Keratinocyte (primary cell): ENCODE measurements around the gene TSPEAR. TPM values are rescaled to one million over a fixed set of nuclear protein-coding genes. Genes with fewer than 3 reads are reported as not detected.

Source experiments
- DNase-seq: peaks from one replicate; pipeline ENCODE4 v3.0.0-alpha.2; 2011; ENCODE audit warnings: low read depth, missing footprints, low spot score
- FAIRE-seq: peaks from 2 replicates; lab custom pipeline; 2011; peaks lifted over from hg19 to GRCh38; lab: Jason Lieb, UNC
- H2AFZ ChIP-seq: 2 replicates; pipeline ENCODE4 v1.6.0; 2012; ENCODE audit warnings: low read length, control low read depth, inconsistent platforms; ENCODE audit not compliant: control insufficient read depth
- H3K27ac ChIP-seq: 2 replicates; pipeline ENCODE4 v1.5.1; 2011; ENCODE audit warnings: low read length; ENCODE audit not compliant: control insufficient read depth, insufficient read depth
- H3K27me3 ChIP-seq: 3 replicates; pipeline ENCODE4 v1.6.0; 2011; ENCODE audit warnings: low read length; ENCODE audit not compliant: control insufficient read depth, insufficient read depth; ENCODE audit errors: extremely low read depth
- H3K36me3 ChIP-seq, 2 experiments: 2 replicates in 1 of 2; 3 replicates in 1 of 2; pipeline ENCODE4 v1.5.1; 2011; ENCODE audit warnings: low read length in 2 of 2, mild to moderate bottlenecking in 1 of 2; ENCODE audit not compliant: control insufficient read depth in 2 of 2, insufficient read depth in 2 of 2; ENCODE audit errors: extremely low read depth in 1 of 2
- H3K4me1 ChIP-seq: 3 replicates; pipeline ENCODE4 v1.5.1; 2011; ENCODE audit warnings: low read length; ENCODE audit not compliant: control insufficient read depth, insufficient read depth; ENCODE audit errors: extremely low read depth
- H3K4me2 ChIP-seq: 3 replicates; pipeline ENCODE4 v1.6.0; 2011; ENCODE audit warnings: low read depth, low read length; ENCODE audit not compliant: control insufficient read depth, insufficient read depth; ENCODE audit errors: extremely low read depth
- H3K4me3 ChIP-seq, 3 experiments: fragments of 200-600 bp in 1 of 3; sonication (generic) in 1 of 3; 2 replicates in 2 of 3; 3 replicates in 1 of 3; pipeline ENCODE4 v1.5.1; 2011 to 2016; ENCODE audit warnings: low read length in 3 of 3, mild to moderate bottlenecking in 3 of 3, control low read depth in 2 of 3, inconsistent platforms in 1 of 3, low read depth in 1 of 3, mixed read lengths in 1 of 3, mixed run types in 1 of 3, moderate library complexity in 1 of 3; ENCODE audit not compliant: control insufficient read depth in 2 of 3, insufficient read depth in 2 of 3; ENCODE audit errors: extremely low read depth in 1 of 3
- H3K79me2 ChIP-seq: 2 replicates; pipeline ENCODE4 v1.6.0; 2012; ENCODE audit warnings: low read length; ENCODE audit not compliant: control insufficient read depth, insufficient read depth
- H3K9ac ChIP-seq: 3 replicates; pipeline ENCODE4 v1.6.0; 2011; ENCODE audit warnings: low read length; ENCODE audit not compliant: control insufficient read depth, insufficient read depth; ENCODE audit errors: extremely low read depth
- H3K9me1 ChIP-seq: 3 replicates; pipeline ENCODE4 v1.6.0; 2011; ENCODE audit warnings: low read length; ENCODE audit not compliant: control insufficient read depth, insufficient read depth; ENCODE audit errors: extremely low read depth
- H3K9me3 ChIP-seq: 2 replicates; pipeline ENCODE4 v1.5.1; 2012; ENCODE audit warnings: low read depth, low read length; ENCODE audit not compliant: control insufficient read depth
- H4K20me1 ChIP-seq: 3 replicates; pipeline ENCODE4 v1.6.0; 2011; ENCODE audit warnings: low read length; ENCODE audit not compliant: control insufficient read depth, insufficient read depth; ENCODE audit errors: extremely low read depth
- CTCF ChIP-seq, 3 experiments: IDR thresholded peaks in 1 of 3; conservative IDR thresholded peaks in 1 of 3; optimal IDR thresholded peaks in 1 of 3; 2 replicates in 2 of 3; 3 replicates in 1 of 3; pipeline versions ENCODE3 to v1.5.1; 2011; ENCODE audit warnings: low read length in 3 of 3, mild to moderate bottlenecking in 3 of 3, moderate library complexity in 2 of 3, control low read depth in 1 of 3, inconsistent platforms in 1 of 3; ENCODE audit not compliant: insufficient read depth in 2 of 3; ENCODE audit errors: extremely low read depth in 1 of 3
- EZH2 ChIP-seq: IDR thresholded peaks from one replicate; pipeline ENCODE4 v1.6.1; 2012; ENCODE audit warnings: inconsistent platforms, mild to moderate bottlenecking, low read length, moderate library complexity
- dilution Hi-C: fragments of 300-500 bp; cut with MboI; formaldehyde crosslinking; loops from one replicate; pipeline ENCODE4 v1.7.0; 2020; ENCODE audit warnings: low sequenced_read_pairs; ENCODE audit not compliant: extremely low pct_ligation_motif_present
- polyA plus RNA-seq, 5 experiments: library from polyadenylated mRNA; depleted of rRNA in 3 of 5; stranded (reverse) in 3 of 5; stranded (forward) in 1 of 5; unstranded in 1 of 5; fragments of >200 nt; gene quantifications; 1 replicate in 1 of 5; 2 replicates in 3 of 5; 3 replicates in 1 of 5; pipeline versions ENCODE4 v1.2.1 to v1.2.3, GENCODE V29; 2011 to 2012; ENCODE audit warnings: missing spikeins in 2 of 5, low read depth in 1 of 5, low replicate concordance in 1 of 5

Gene TSPEAR
- polyA plus RNA-seq, 1 donor (not counting 4 experiments of a cell fraction or from before 2014, with no cell fraction given), result 0.12 TPM

DNA sequence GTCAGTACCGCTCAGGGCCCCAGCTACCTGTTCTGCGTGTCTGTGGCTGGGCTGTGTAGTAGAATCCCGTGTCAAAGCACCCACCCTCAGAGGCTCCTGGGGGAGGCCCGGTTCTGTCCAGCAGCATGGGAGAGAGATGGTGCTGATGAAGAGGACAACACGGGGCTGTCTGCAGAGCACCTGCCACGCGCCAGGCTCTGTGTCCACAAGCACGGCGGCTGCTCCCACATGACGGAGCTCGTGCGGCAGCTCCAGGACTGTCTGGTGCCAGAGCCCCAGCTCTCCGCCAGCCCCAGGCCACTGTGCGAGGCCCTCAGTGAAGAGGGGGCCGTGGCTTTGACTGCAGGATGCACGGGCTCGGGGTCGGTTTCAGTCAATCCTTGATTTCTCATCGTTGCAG, 42.0 kb upstream of the TSPEAR start:
- H3K9me1 ChIP-seq, result no peaks in the 10 kb centered on the region
- H3K27me3 ChIP-seq, result no peaks in the 10 kb centered on the region
- dilution Hi-C loops, result no loop called here
- H2AFZ ChIP-seq, result no peak overlapping the region
- H3K4me1 ChIP-seq, result peaks cover 53% of the 10 kb centered on the region
- no peaks in the 10 kb centered on the region for H3K36me3 ChIP-seq
- TF ChIP-seq CTCF (optimal IDR thresholded peaks at IDR 0.05 in 1 of 3, IDR thresholded peaks at IDR 0.05 in 1 of 3, conservative IDR thresholded peaks at IDR 0.05 in 1 of 3; ENCODE audit: extremely low read depth in 1 of 3, insufficient read depth in 2 of 3, low read length in 3 of 3) (no peak), EZH2 (no peak)
- H3K79me2 ChIP-seq, result peaks cover 13% of the 10 kb centered on the region
- peak overlapping the region in 1 of 3 experiments; percentile 23 for H3K4me3 ChIP-seq
- H4K20me1 ChIP-seq, result no peaks in the 10 kb centered on the region
- H3K9ac ChIP-seq, result peak overlapping the region; percentile 34
- peak overlapping the region; percentile 89 for H3K4me2 ChIP-seq
- FAIRE-seq (no peak), DNase-seq (no peak)
- H3K27ac ChIP-seq, result peak overlapping the region; percentile 81
- H3K9me3 ChIP-seq, result no peaks in the 10 kb centered on the region

DNA sequence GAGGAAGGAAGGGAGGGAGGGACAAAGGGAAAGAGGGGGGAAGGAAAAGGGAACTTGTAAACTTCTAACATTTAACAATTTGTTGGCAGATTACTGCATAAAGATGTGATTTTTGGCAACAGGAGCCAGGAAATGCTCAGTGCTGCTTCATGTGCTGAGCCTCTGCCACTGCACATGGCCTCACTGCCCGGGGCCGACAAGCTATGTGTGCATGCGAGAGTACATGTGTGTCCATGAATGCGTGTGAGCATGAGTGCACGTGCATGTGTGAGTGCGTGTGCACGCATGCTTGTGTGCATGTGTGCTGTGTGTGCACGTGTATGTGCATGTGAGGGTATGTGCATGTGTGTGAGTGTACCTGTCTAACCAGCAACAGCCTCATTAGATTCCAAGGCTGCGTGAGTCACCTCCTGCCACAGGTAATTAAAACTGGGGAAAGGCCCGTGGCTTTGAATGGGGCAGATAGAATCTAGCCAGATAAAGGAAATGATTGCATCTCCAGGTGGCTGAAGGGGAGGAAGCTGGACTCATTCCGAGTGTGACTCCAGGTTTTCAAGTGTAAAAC, 41.4 kb upstream of the TSPEAR start:
- peaks cover 53% of the 10 kb centered on the region for H3K4me1 ChIP-seq
- H4K20me1 ChIP-seq, result no peaks in the 10 kb centered on the region
- H3K9me3 ChIP-seq, result no peaks in the 10 kb centered on the region
- no peaks in the 10 kb centered on the region for H3K27me3 ChIP-seq
- H3K79me2 ChIP-seq, result peaks cover 13% of the 10 kb centered on the region
- no peaks in the 10 kb centered on the region for H3K36me3 ChIP-seq
- peak overlapping the region; percentile 48 for H3K9ac ChIP-seq
- dilution Hi-C loops, result no loop called here
- peak; percentile 98 for DNase-seq
- peak overlapping the region; percentile 89 for H3K4me2 ChIP-seq
- FAIRE-seq, result peak; percentile 99
- H2AFZ ChIP-seq, result no peak overlapping the region
- H3K9me1 ChIP-seq, result no peaks in the 10 kb centered on the region
- peak overlapping the region in 2 of 3 experiments; percentile 39 to 51 for H3K4me3 ChIP-seq
- no peak for TF ChIP-seq EZH2
- peak in 2 of 3 experiments; percentile 44 to 63 for TF ChIP-seq CTCF (optimal IDR thresholded peaks at IDR 0.05 in 1 of 3, IDR thresholded peaks at IDR 0.05 in 1 of 3, conservative IDR thresholded peaks at IDR 0.05 in 1 of 3; ENCODE audit: extremely low read depth in 1 of 3, insufficient read depth in 2 of 3, low read length in 3 of 3)
- H3K27ac ChIP-seq, result peak overlapping the region; percentile 81
